GM21526 (cell line): ENCODE results near the gene GPR137B.

Experiments used
- ATAC-seq: cut with Tn5 transposase; IDR thresholded peaks from one replicate; pipeline ENCODE4 v1.9.1; 2021; ENCODE audit warnings: moderate library complexity; ENCODE audit not compliant: unreplicated experiment, low FRiP score

The GPR137B gene

GRCh38 chr1:236235116-236235515 lies 92.8 kb downstream of the GPR137B start:
- no peak for ATAC-seq

DNA sequence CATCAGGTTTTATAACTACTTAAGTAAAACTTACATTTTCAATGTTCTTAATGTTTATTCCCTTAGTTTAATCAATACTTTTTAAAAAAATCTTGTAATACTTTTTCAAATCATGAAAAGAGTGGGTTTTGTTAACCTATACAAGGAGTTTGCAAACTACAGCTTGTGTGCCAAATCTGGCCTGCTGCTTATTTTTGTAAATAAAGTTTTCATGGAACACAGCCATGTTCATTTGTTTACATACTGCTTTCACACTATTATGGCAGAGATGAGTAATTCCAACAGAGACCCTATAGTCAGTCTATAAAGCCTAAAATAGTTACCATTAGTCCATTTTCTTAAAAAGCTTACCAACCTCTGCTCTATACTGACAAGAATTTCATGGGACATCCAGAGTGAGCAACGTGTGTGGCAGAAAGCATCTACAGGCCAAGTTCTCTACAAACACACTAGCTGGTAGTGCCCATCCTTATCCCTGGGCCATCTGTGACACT lies 96.8 kb downstream of the GPR137B start:
- ATAC-seq: no peak

DNA sequence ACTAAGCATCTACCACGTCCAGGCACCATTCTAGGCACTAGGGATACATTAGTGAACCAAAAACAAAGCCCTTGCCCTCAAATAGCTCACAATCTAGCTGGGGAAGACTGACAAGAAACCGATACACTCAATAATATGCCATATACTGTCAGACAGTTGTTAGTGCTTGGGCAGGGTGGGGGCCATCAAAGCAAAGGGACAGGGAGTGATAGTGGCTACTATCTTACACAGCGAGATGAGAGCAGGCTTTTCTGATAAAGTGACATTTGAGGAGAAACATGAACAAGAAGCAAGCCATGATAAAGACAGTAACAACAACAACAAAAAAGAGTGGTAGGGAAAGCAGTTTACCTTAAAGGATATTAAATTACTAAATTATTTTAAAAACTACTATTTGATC lies 98.3 kb downstream of the GPR137B start:
- no peak for ATAC-seq

DNA sequence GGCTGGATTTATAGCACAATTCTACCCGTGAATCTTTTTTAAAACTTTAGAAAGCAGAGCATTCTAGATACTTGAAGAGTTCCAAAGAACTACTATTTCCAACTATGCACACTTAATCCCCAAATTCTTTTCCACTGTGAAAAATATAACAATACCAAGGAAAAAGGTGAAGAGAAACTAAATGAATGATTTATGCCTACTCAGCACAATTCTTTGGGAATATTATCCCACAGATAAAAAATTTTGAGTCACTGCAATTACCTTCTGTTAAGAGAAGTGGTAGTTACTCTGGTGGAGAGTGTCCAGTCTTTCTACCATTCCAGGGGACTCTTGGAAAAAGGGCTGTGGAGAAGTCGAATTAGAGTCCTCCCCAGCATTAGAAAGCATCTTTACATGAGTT lies 100.2 kb downstream of the GPR137B start:
- no peak for ATAC-seq

GRCh38 chr1:236247286-236247685 lies 104.9 kb downstream of the GPR137B start:
- no peak for ATAC-seq

DNA sequence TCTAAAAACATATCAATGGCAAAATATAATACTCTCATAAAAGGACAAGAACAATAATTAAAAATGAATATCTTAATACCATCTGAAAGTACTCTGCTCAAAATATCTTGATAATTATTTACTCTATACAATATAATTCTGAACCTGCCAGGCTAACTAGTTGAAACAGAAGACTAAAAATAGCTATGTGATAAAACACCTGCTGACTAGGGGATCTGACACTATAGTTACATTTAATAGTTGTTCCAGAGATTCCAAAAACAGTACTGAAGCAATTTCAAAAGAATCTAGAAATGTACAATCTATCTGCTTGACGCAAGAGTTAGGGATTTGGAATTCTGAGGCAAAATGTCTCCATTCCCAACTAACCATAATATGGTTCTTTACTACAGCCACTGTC lies 109.2 kb downstream of the GPR137B start:
- ATAC-seq: no peak

GRCh38 chr1:236253119-236253518 lies 110.8 kb downstream of the GPR137B start:
- ATAC-seq: no peak

- no peak for ATAC-seq
Measured at GRCh38 chr1:236253918-236254637, 111.7 kb downstream of the GPR137B start.

DNA sequence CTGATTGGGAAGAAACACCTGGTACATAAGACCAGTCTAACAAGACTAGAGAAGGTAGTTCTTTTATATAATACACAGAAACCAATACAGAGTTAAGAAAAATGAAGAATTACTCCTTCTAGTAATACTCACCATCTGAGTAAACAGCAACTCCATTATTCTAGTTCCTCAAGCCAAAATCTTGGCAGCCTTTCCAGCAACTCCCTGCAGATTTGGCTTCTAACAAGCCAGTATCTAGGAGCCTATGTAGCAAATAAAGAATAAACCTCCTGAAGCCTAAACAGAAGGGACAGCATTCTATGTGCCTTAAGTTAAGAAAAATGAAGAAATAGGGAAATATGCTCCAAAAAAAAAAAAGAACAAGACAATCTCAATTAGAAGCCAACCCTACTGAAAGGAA lies 114.9 kb downstream of the GPR137B start:
- ATAC-seq: no peak

DNA sequence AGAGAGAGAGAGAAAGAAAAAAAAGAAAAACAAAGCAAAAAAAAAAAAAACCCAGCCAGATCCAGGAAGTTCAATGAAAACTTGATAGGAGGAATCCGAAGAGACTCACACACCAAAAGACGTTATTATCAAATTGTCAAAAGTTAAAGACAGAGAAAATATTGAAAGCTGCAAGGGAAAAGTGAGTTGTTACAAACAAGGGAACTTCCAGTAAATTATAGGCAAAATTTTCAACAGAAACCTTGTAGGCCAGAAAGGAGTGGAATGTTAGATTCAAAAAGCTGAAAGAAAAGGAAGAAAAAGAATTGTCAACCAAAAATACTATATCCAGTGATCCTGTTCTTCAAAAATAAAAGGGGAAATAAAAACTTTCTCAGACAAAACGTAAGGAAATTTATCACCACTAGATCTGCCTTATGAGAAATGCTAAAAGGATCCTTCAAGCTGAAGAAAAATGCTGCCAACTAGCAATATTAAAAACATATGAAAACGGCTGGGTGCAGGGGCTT lies 115.8 kb downstream of the GPR137B start:
- ATAC-seq: no peak
